Vagina (tissue), 2 donors: ENCODE data around the gene RELA. TPM values are rescaled to one million over a fixed set of nuclear protein-coding genes. Genes with fewer than 3 reads are reported as not detected.
"Not testable (repeated sequence)": the region's sequence is repeated elsewhere in the genome, so short reads cannot be mapped to it uniquely, and the experiment has no call there.

Experiments
- DNase-seq, 2 donors: peaks; one replicate each; pipeline ENCODE4 v3.0.0-alpha.2; 2017; ENCODE audit errors: extremely low spot score in 2 of 2
- H3K27ac ChIP-seq: fragments of 200-600 bp; sonication (generic); one replicate; pipeline ENCODE4 v1.5.1; 2019
- H3K27me3 ChIP-seq: fragments of 200-600 bp; sonication (generic); one replicate; pipeline ENCODE4 v1.5.1; 2019
- H3K36me3 ChIP-seq, 2 donors: fragments of 200-600 bp; sonication (generic); one replicate each; pipeline ENCODE4 v1.5.1; 2017 to 2019
- H3K4me1 ChIP-seq: fragments of 200-600 bp; sonication (generic); one replicate; pipeline ENCODE4 v1.5.1; 2019
- H3K4me3 ChIP-seq, 2 donors: fragments of 200-600 bp; sonication (generic); 1 replicate in 1 of 2; 2 replicates in 1 of 2; pipeline ENCODE4 v1.5.1; 2016 to 2019
- H3K9me3 ChIP-seq: fragments of 200-600 bp; sonication (generic); one replicate; pipeline ENCODE4 v1.5.1; 2019
- POLR2A ChIP-seq, 2 donors: fragments of 450-650 bp; IDR thresholded peaks; one replicate each; pipeline ENCODE4 v1.6.1; 2017; ENCODE audit warnings: antibody characterized with exemption in 2 of 2, mild to moderate bottlenecking in 2 of 2, moderate library complexity in 2 of 2
- POLR2AphosphoS5 ChIP-seq, 2 donors: sonication (generic); formaldehyde crosslinking; IDR thresholded peaks; one replicate each; pipeline ENCODE4 v1.9.0; 2017; ENCODE audit warnings: antibody characterized with exemption in 2 of 2, mild to moderate bottlenecking in 2 of 2, low read depth in 1 of 2; ENCODE audit not compliant: insufficient read depth in 1 of 2
- intact Hi-C: fragments of 100-400 bp; cut with DNase I; formaldehyde crosslinking; loops from one replicate; pipeline ENCODE4 v1.15.1; 2023
- total RNA-seq: library from RNA; depleted of rRNA; stranded (reverse); fragments of >200 nt; gene quantifications from one replicate; pipeline ENCODE4 v1.2.3, GENCODE V29; 2016
- TF ChIP-seq, protein P1 (sequence below), 3 experiments: fragments of 450-650 bp in 2 of 3; fragments of 200-600 bp in 1 of 3; sonication (generic) in 1 of 3; IDR thresholded peaks; one replicate each; pipeline ENCODE4 v1.5.1; 2017 to 2019; ENCODE audit warnings: antibody characterized with exemption in 3 of 3, mild to moderate bottlenecking in 2 of 3, moderate library complexity in 2 of 3

The RELA gene
- total RNA-seq, 1 donor from 2014 or later: 59.2 TPM

DNA sequence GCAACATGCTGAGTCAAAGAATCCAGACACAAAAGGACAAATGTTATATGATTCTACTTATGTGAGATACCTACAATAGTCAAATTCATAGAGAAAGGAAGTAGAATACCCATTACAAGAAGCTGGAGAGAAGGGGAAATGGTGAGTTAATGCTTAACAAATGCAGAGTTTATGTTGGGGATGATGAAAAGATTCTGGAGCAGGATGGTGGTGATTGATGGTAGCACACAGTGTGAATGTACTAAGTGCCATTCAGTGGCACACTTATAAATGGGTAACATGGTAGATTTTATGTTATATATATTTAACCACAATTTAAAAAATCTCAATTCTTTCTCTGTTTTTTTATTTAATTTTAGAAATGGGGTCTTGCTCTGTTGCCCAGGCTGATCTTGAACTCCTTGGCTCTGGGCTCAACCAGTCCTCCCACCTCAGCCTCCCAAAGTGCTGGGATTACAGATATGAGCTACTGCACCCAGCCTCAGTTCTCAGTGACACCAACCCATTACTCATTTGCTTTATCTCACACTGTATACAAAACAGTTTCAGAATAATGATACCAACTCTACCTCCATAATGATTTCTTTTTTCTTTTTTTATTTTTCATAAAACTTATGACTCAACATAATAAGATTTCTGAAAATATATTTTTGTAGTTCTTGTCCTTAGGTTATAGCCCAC is 9.6 kb upstream of the RELA start:
- no peak overlapping the region for H3K27ac ChIP-seq
- no peaks in the 10 kb centered on the region for H3K36me3 ChIP-seq
- intact Hi-C loops: no loop called here
- no peak for TF ChIP-seq POLR2AphosphoS5 (IDR thresholded peaks at IDR 0.05; ENCODE audit: insufficient read depth in 1 of 2, low read depth in 1 of 2)
- H3K4me1 ChIP-seq: no peaks in the 10 kb centered on the region
- H3K4me3 ChIP-seq: no peak overlapping the region
- DNase-seq: no peak
- no peaks in the 10 kb centered on the region for H3K27me3 ChIP-seq
- H3K9me3 ChIP-seq: no peaks in the 10 kb centered on the region

DNA sequence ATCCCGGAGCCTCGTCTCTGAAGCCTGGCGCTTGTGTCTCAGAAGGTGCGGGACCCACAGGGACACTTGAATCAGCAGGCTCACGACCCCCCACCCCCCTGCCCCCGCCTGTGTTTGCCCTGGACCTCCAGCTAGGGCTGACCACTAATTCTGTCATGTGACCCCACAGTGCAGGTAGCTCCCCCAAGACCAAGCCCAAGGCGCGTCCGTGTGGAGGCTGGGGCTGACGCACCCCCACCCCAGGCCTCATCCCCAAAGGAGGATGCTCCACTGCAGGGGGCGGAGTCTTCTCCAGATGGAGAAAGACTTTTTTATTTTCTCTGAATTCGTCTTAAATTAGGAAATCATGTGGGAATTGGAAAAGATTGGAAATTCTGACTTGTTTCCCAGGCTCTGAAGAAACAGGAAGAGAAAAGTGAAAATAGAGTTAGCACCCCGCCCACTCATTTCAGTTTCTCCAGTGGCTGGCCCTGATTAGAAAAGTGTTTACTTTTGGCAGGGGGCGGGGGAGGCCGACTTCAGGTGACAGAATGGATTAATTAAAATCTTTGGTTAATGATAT is 1.0 kb upstream of the RELA start:
- H3K27ac ChIP-seq: peak overlapping the region; percentile 96
- H3K9me3 ChIP-seq: no peaks in the 10 kb centered on the region
- TF ChIP-seq, protein P1, sequence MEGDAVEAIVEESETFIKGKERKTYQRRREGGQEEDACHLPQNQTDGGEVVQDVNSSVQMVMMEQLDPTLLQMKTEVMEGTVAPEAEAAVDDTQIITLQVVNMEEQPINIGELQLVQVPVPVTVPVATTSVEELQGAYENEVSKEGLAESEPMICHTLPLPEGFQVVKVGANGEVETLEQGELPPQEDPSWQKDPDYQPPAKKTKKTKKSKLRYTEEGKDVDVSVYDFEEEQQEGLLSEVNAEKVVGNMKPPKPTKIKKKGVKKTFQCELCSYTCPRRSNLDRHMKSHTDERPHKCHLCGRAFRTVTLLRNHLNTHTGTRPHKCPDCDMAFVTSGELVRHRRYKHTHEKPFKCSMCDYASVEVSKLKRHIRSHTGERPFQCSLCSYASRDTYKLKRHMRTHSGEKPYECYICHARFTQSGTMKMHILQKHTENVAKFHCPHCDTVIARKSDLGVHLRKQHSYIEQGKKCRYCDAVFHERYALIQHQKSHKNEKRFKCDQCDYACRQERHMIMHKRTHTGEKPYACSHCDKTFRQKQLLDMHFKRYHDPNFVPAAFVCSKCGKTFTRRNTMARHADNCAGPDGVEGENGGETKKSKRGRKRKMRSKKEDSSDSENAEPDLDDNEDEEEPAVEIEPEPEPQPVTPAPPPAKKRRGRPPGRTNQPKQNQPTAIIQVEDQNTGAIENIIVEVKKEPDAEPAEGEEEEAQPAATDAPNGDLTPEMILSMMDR (IDR thresholded peaks at IDR 0.05): no peak
- TF ChIP-seq POLR2A (IDR thresholded peaks at IDR 0.05) (peak in 1 of 2 donors; percentile 52), POLR2AphosphoS5 (IDR thresholded peaks at IDR 0.05; ENCODE audit: insufficient read depth in 1 of 2, low read depth in 1 of 2) (peak in 1 of 2 donors; percentile 70)
- intact Hi-C loops: no loop called here
- no peaks in the 10 kb centered on the region for H3K27me3 ChIP-seq
- DNase-seq: peak in 1 of 2 donors; percentile 93
- peaks cover 24% of the 10 kb centered on the region for H3K4me1 ChIP-seq
- peaks cover 0 to 24% of the 10 kb centered on the region in 2 donors for H3K36me3 ChIP-seq
- peak overlapping the region; percentile 73 to 88 for H3K4me3 ChIP-seq

DNA sequence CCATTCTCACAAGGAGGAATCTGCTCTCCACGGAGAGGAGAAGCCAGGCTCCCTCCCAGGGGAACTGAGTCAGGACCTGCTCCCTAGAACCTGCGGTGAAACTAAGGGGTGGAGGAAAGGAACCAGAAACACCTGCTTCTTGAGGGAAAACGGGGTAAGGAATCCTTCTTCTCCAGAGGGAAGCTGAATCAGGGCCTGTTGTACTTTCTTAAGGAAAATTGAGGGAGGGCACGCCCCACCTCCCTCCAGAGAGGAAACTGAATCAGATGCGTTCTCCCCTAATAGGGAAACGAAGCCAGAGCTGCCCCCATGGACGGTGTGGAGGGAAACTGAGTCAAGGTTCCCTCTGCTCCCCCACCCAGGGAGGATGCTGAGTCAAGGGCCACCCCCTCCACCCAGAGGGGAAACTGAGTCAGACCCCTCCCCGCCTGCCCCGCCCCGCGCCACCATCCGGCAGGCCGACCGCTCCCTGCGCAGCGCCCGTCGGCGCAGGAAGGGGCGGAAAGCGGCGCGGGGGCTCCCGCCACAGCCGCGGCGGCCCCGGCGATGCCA is 393 bp downstream of the RELA start:
- Histone ChIP-seq H3K27me3 (no peaks in the 10 kb centered on the region), H3K9me3 (no peaks in the 10 kb centered on the region), H3K27ac (peak overlapping the region; percentile 96), H3K4me1 (peaks cover 24% of the 10 kb centered on the region), H3K4me3 (peak overlapping the region; percentile 73 to 88), H3K36me3 (peaks cover 0 to 38% of the 10 kb centered on the region in 2 donors)
- intact Hi-C loops: no loop called here
- TF ChIP-seq, protein P1 (IDR thresholded peaks at IDR 0.05): no peak
- TF ChIP-seq POLR2AphosphoS5 (IDR thresholded peaks at IDR 0.05; ENCODE audit: insufficient read depth in 1 of 2, low read depth in 1 of 2): no peak
- TF ChIP-seq POLR2A (IDR thresholded peaks at IDR 0.05): no peak
- peak in 1 of 2 donors; percentile 88 for DNase-seq

DNA sequence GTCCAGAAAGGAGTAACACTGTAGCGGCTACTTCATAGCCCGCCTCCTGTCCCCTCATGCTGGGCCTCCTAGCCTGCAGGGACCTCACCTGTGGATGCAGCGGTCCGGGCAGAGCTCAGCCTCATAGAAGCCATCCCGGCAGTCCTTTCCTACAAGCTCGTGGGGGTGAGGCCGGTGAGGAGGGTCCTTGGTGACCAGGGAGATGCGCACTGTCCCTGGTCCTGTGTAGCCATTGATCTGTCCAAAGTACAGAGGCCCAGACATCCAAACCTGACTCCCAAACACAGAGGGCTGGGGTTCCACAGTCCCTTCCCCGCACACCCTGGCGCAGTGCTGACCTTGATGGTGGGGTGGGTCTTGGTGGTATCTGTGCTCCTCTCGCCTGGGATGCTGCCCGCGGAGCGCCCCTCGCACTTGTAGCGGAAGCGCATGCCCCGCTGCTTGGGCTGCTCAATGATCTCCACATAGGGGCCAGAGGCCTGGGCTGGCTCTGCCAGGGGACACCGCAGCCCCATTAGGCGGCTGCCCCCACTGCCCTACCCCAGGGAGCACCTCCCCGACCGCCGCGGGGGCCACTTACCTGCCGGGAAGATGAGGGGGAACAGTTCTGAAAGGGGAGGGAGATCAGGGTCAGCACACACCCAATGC is 993 bp downstream of the RELA start:
- H3K4me1 ChIP-seq: peaks cover 24% of the 10 kb centered on the region
- intact Hi-C loops: no loop called here
- DNase-seq: peak in 1 of 2 donors; percentile 86

DNA sequence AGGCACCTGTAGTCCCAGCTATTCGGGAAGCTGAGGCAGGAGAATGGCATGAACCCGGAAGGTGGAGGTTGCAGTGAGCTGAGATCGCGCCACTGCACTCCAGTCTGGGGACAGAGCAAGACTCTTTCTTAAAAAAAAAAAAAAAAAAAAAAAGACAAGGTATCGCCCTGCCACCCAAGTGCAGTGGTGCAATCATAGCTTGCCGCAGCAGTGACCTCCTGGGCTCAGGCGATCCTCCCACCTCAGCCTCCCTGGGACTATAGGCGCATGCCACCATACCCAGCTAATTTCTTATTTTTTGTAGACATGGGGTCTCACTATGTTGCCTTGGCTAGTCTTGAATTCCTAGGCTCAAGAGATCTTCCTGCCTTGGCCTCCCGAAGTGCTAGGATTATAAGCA is 1.8 kb downstream of the RELA start:
- DNase-seq, H3K27me3 ChIP-seq, H3K9me3 ChIP-seq, intact Hi-C loops, H3K27ac ChIP-seq: not testable (repeated sequence)
- Histone ChIP-seq H3K4me3 (peak overlapping the region; percentile 73 to 88), H3K36me3 (peaks cover 0 to 46% of the 10 kb centered on the region in 2 donors), H3K4me1 (peaks cover 24% of the 10 kb centered on the region)

More for the DNA sequence above, 993 bp downstream of the RELA start:
- TF ChIP-seq, protein P1 (IDR thresholded peaks at IDR 0.05): no peak
- TF ChIP-seq POLR2AphosphoS5 (IDR thresholded peaks at IDR 0.05; ENCODE audit: insufficient read depth in 1 of 2, low read depth in 1 of 2): no peak
- TF ChIP-seq POLR2A (IDR thresholded peaks at IDR 0.05): no peak
- Histone ChIP-seq H3K9me3 (no peaks in the 10 kb centered on the region), H3K4me3 (peak overlapping the region; percentile 73 to 88), H3K27ac (peak overlapping the region; percentile 96), H3K36me3 (peaks cover 0 to 38% of the 10 kb centered on the region in 2 donors), H3K27me3 (no peaks in the 10 kb centered on the region)
